ENCODE measurements around the gene PLEKHD1.

GRCh38 chr14:69475194-69475818 is 9.2 kb upstream of the PLEKHD1 start:
- TF ChIP-seq CTCF (IDR thresholded peaks at IDR 0.05) (peak in 3 of 4 donors; percentile 17 to 27 (median 18)), POLR2A (IDR thresholded peaks at IDR 0.05) (no peak)

Measured in right lobe of liver (tissue), 4 donors.